Natural killer cell treated with Interleukin-12 subunit alpha and Interleukin-12 subunit beta and Interleukin-15 and Interleukin-18, amount 100 ng/mL, for 72 hours (primary cell): ENCODE results near the gene CDK12. TPM values are rescaled to one million over a fixed set of nuclear protein-coding genes. Genes with fewer than 3 reads are reported as not detected.
"Not testable (repeated sequence)": the region's sequence is repeated elsewhere in the genome, so short reads cannot be mapped to it uniquely, and the experiment has no call there.

Experiments
- ATAC-seq, 2 donors: fragments of 150-1000 bp; cut with Tn5 transposase in 1 of 2; sonication (Bioruptor Pico), chemical (Tn5 transposase) in 1 of 2; 2 replicates each; pipeline ENCODE4 v1.10.0; 2021
- DNase-seq: peaks from one replicate; pipeline ENCODE4 v3.0.0; 2022; ENCODE audit warnings: low spot score
- H3K27ac Mint-ChIP-seq, 2 donors: 1 replicate in 1 of 2; 2 replicates in 1 of 2; pipeline ENCODE4 v1.8.0; 2022; ENCODE audit warnings: mixed read lengths in 2 of 2, mild to moderate bottlenecking in 1 of 2, moderate library complexity in 1 of 2
- H3K27me3 Mint-ChIP-seq, 2 donors: 1 replicate in 1 of 2; 2 replicates in 1 of 2; pipeline ENCODE4 v1.8.0; 2022; ENCODE audit warnings: mixed read lengths in 2 of 2
- H3K36me3 Mint-ChIP-seq: one replicate; pipeline ENCODE4 v1.8.0; 2022; ENCODE audit warnings: mixed read lengths
- H3K4me1 Mint-ChIP-seq, 2 donors: 1 replicate in 1 of 2; 2 replicates in 1 of 2; pipeline ENCODE4 v1.8.0; 2022; ENCODE audit warnings: low read depth in 2 of 2, mixed read lengths in 2 of 2, mild to moderate bottlenecking in 1 of 2
- H3K4me3 Mint-ChIP-seq: one replicate; pipeline ENCODE4 v1.8.0; 2022; ENCODE audit warnings: mixed read lengths
- H3K9me3 Mint-ChIP-seq: 2 replicates; pipeline ENCODE4 v1.8.0; 2022; ENCODE audit warnings: mixed read lengths
- total RNA-seq, 2 donors: library from RNA; stranded (reverse); gene quantifications; one replicate each; pipeline ENCODE4 v1.2.3, GENCODE V29; 2022

The CDK12 gene
- total RNA-seq, result 100 to 1,000 TPM in 1 of 2 donors, 10 to 100 TPM in 1; 88.5 to 133 TPM

- peak; percentile 92 to 93 for ATAC-seq
- peak; percentile 94 for DNase-seq
- H3K4me3 Mint-ChIP-seq, result peak within 1 kb of the TSS; percentile 98
- H3K27ac Mint-ChIP-seq, result peak within 1 kb of the TSS; percentile 94 to 95
- no peaks in the 10 kb centered on the region for H3K27me3 Mint-ChIP-seq
- H3K36me3 Mint-ChIP-seq, result peaks cover 16% of the 10 kb centered on the region
- H3K9me3 Mint-ChIP-seq, result no peaks in the 10 kb centered on the region
- peaks cover 25 to 28% of the 10 kb centered on the region in 2 donors for H3K4me1 Mint-ChIP-seq
Observed at GRCh38 chr17:39461113-39461925, at the start of gene CDK12. TSS of gene CDK12 (plus strand) at chr17:39461486. CDS start at chr17:39462072, 586 bp downstream.

- no peak overlapping the region for H3K27ac Mint-ChIP-seq
Observed at GRCh38 chr17:39416141-39416540, 45.1 kb upstream of the CDK12 start.

GRCh38 chr17:39429600-39429999 lies 31.7 kb upstream of the CDK12 start:
- ATAC-seq (no peak), DNase-seq (no peak)
- H3K4me1 Mint-ChIP-seq, result no peaks in the 10 kb centered on the region
- no peak overlapping the region for H3K4me3 Mint-ChIP-seq
- no peaks in the 10 kb centered on the region for H3K27me3 Mint-ChIP-seq
- no peaks in the 10 kb centered on the region for H3K9me3 Mint-ChIP-seq
- H3K36me3 Mint-ChIP-seq, result peaks cover 20% of the 10 kb centered on the region
- H3K27ac Mint-ChIP-seq, result no peak overlapping the region

More at GRCh38 chr17:39416141-39416540, 45.1 kb upstream of the CDK12 start:
- Mint-ChIP-seq H3K4me1 (no peaks in the 10 kb centered on the region), H3K36me3 (peaks cover 17% of the 10 kb centered on the region), H3K9me3 (no peaks in the 10 kb centered on the region), H3K4me3 (no peak overlapping the region), H3K27me3 (no peaks in the 10 kb centered on the region)
- no peak for DNase-seq
- no peak for ATAC-seq

GRCh38 chr17:39439868-39440267 lies 21.4 kb upstream of the CDK12 start:
- DNase-seq, H3K27me3 Mint-ChIP-seq, H3K4me3 Mint-ChIP-seq, H3K9me3 Mint-ChIP-seq, ATAC-seq: not testable (repeated sequence)
- Mint-ChIP-seq H3K27ac (peak overlapping the region in 1 of 2 donors; percentile 8), H3K36me3 (peaks cover 19% of the 10 kb centered on the region), H3K4me1 (peaks cover 0 to 12% of the 10 kb centered on the region in 2 donors)

GRCh38 chr17:39443326-39443725 lies 18.0 kb upstream of the CDK12 start:
- Mint-ChIP-seq H3K36me3 (peaks cover 24% of the 10 kb centered on the region), H3K27me3 (no peaks in the 10 kb centered on the region)

GRCh38 chr17:39447561-39447960 lies 13.7 kb upstream of the CDK12 start:
- peaks cover 13% of the 10 kb centered on the region for H3K36me3 Mint-ChIP-seq
- DNase-seq (no peak), ATAC-seq (no peak)
- peaks cover 15 to 19% of the 10 kb centered on the region in 2 donors for H3K4me1 Mint-ChIP-seq
- peak overlapping the region in 1 of 2 donors; percentile 69 for H3K27ac Mint-ChIP-seq
- H3K9me3 Mint-ChIP-seq, result no peaks in the 10 kb centered on the region
- no peak overlapping the region for H3K4me3 Mint-ChIP-seq
- no peaks in the 10 kb centered on the region for H3K27me3 Mint-ChIP-seq

More at GRCh38 chr17:39443326-39443725, 18.0 kb upstream of the CDK12 start:
- Mint-ChIP-seq H3K4me1 (peaks cover 3 to 17% of the 10 kb centered on the region in 2 donors), H3K9me3 (no peaks in the 10 kb centered on the region), H3K4me3 (no peak overlapping the region), H3K27ac (no peak overlapping the region)
- no peak for ATAC-seq
- DNase-seq, result no peak

GRCh38 chr17:39450051-39450450 lies 11.2 kb upstream of the CDK12 start:
- Mint-ChIP-seq H3K4me1 (peaks cover 13 to 15% of the 10 kb centered on the region in 2 donors), H3K27me3 (no peaks in the 10 kb centered on the region), H3K9me3 (no peaks in the 10 kb centered on the region), H3K36me3 (peaks cover 4% of the 10 kb centered on the region), H3K4me3 (peak overlapping the region; percentile 96), H3K27ac (peak overlapping the region; percentile 98 to 99)
- no peak for DNase-seq
- no peak for ATAC-seq

- ATAC-seq (peak; percentile 99), DNase-seq (peak; percentile 94)
- H3K36me3 Mint-ChIP-seq, result peaks cover 4% of the 10 kb centered on the region
- peak within 1 kb of the TSS; percentile 98 to 99 for H3K27ac Mint-ChIP-seq
- no peaks in the 10 kb centered on the region for H3K9me3 Mint-ChIP-seq
- peaks cover 13 to 15% of the 10 kb centered on the region in 2 donors for H3K4me1 Mint-ChIP-seq
- no peaks in the 10 kb centered on the region for H3K27me3 Mint-ChIP-seq
- peak within 1 kb of the TSS; percentile 96 for H3K4me3 Mint-ChIP-seq
Observed at GRCh38 chr17:39450847-39451581, 10.3 kb upstream of the CDK12 start, which contains the start of gene MED1. TSS of gene MED1 (minus strand) at chr17:39451263. CDS start at chr17:39451062, 201 bp downstream.

GRCh38 chr17:39455919-39456318 lies 5.4 kb upstream of the CDK12 start:
- Mint-ChIP-seq H3K4me1 (peaks cover 0 to 3% of the 10 kb centered on the region in 2 donors), H3K27ac (no peak overlapping the region), H3K36me3 (no peaks in the 10 kb centered on the region), H3K9me3 (no peaks in the 10 kb centered on the region), H3K27me3 (no peaks in the 10 kb centered on the region), H3K4me3 (no peak overlapping the region)
- ATAC-seq (no peak), DNase-seq (no peak)

GRCh38 chr17:39461926-39462569 lies 762 bp downstream of the CDK12 start:
- H3K9me3 Mint-ChIP-seq, result no peaks in the 10 kb centered on the region
- ATAC-seq (peak; percentile 2 to 13), DNase-seq (no peak)
- peaks cover 25 to 28% of the 10 kb centered on the region in 2 donors for H3K4me1 Mint-ChIP-seq
- peak overlapping the region; percentile 98 for H3K4me3 Mint-ChIP-seq
- no peaks in the 10 kb centered on the region for H3K27me3 Mint-ChIP-seq
- peak overlapping the region; percentile 94 to 95 for H3K27ac Mint-ChIP-seq
- peaks cover 16% of the 10 kb centered on the region for H3K36me3 Mint-ChIP-seq

- Mint-ChIP-seq H3K9me3 (no peaks in the 10 kb centered on the region), H3K4me3 (peak overlapping the region; percentile 98), H3K27ac (peak overlapping the region; percentile 94 to 95), H3K4me1 (peaks cover 25 to 32% of the 10 kb centered on the region in 2 donors), H3K36me3 (peaks cover 16% of the 10 kb centered on the region), H3K27me3 (no peaks in the 10 kb centered on the region)
- DNase-seq (no peak), ATAC-seq (no peak)
Observed at GRCh38 chr17:39462631-39463375, 1.5 kb downstream of the CDK12 start.

GRCh38 chr17:39464639-39465181 lies 3.4 kb downstream of the CDK12 start:
- H3K36me3 Mint-ChIP-seq, result peaks cover 16% of the 10 kb centered on the region
- H3K27ac Mint-ChIP-seq, result peak overlapping the region; percentile 94 to 95
- ATAC-seq, H3K9me3 Mint-ChIP-seq, DNase-seq, H3K27me3 Mint-ChIP-seq: not testable (repeated sequence)
- H3K4me3 Mint-ChIP-seq, result peak overlapping the region; percentile 98
- peaks cover 25 to 32% of the 10 kb centered on the region in 2 donors for H3K4me1 Mint-ChIP-seq
